Psoas muscle (tissue), 8 donors: ENCODE data around the gene CBFB. TPM values are rescaled to one million over a fixed set of nuclear protein-coding genes. Genes with fewer than 3 reads are reported as not detected.
"Not testable (repeated sequence)": the region's sequence is repeated elsewhere in the genome, so short reads cannot be mapped to it uniquely, and the experiment has no call there.

Source experiments
- ATAC-seq, 4 donors: fragments of 200-7000 bp; cut with Tn5 transposase; one replicate each; pipeline ENCODE4 v1.9.1; 2020; ENCODE audit warnings: moderate library complexity in 3 of 4, mild to moderate bottlenecking in 2 of 4
- DNase-seq, 2 donors: peaks; one replicate each; pipeline ENCODE4 v3.0.0-alpha.2; 2020
- H3K27ac ChIP-seq: fragments of 200-600 bp; one replicate; pipeline ENCODE4 v1.8.0; 2022
- H3K27me3 ChIP-seq, 3 donors: fragments of 200-600 bp in 1 of 3; one replicate each; pipeline versions ENCODE4 v1.6.1 to v1.8.0; 2013 to 2022; ENCODE audit warnings: low read length in 2 of 3, mild to moderate bottlenecking in 2 of 3, moderate library complexity in 1 of 3; ENCODE audit not compliant: insufficient read depth in 3 of 3
- H3K36me3 ChIP-seq, 2 donors: fragments of 200-600 bp in 1 of 2; one replicate each; pipeline versions ENCODE4 v1.6.1 to v1.8.0; 2013 to 2022; ENCODE audit warnings: low read depth in 1 of 2, mild to moderate bottlenecking in 1 of 2, moderate library complexity in 1 of 2; ENCODE audit not compliant: insufficient read depth in 1 of 2
- H3K4me1 ChIP-seq: fragments of 200-600 bp; one replicate; pipeline ENCODE4 v1.8.0; 2022
- H3K4me3 ChIP-seq: fragments of 200-600 bp; one replicate; pipeline ENCODE4 v1.8.0; 2022; ENCODE audit warnings: mild to moderate bottlenecking
- H3K9me3 ChIP-seq: fragments of 200-600 bp; one replicate; pipeline ENCODE4 v1.8.0; 2022
- CTCF ChIP-seq: fragments of 200-600 bp; IDR thresholded peaks from one replicate; pipeline ENCODE4 v1.8.0; 2022; ENCODE audit warnings: antibody characterized with exemption
- WGBS, 3 donors: extraction: QIAGEN DNeasy Blood & Tissue Kit; methylation state at CpG; one replicate each; pipeline versions ENCODE4 v1.1.6 to v1.1.7; 2013; 5-methylcytosine and 5-hydroxymethylcytosine counted together
- intact Hi-C, 2 donors: fragments of 100-400 bp; cut with DNase I; formaldehyde crosslinking; loops; one replicate each; pipeline versions ENCODE4 v1.11.0 to v1.14.2; 2022
- polyA plus RNA-seq, 3 donors: library from polyadenylated mRNA; stranded (reverse); fragments of 200-250 nt; gene quantifications; one replicate each; pipeline ENCODE4 v1.2.3, GENCODE V29; 2013
- total RNA-seq, 4 donors: library from RNA; stranded (reverse); fragmentation: NEBNext Ultra II Directional in 2 of 4; extraction: Animal tissue kit (Norgen Biotek cat#: 25700) in 2 of 4; gene quantifications; one replicate each; pipeline versions ENCODE4 v1.2.1 to v1.2.4, GENCODE V29; 2021 to 2023
- donor health status: healthy with polysubstance abuse.
- donor health status: DM: no; HTN: no; CAD: no; lungs with moderate emphysema.
- donor health status: Bipolar disorder and iron deficiency.
- donor health status: healthy.
- donor health status: DM: yes; HTN: yes; CAD: no.
- donor health status: DM: no; HTN: no; CAD: no.
- donor health status: DM: no; HTN: no; CAD: no.
- donor health status: DM: yes; HTN: yes; CAD: no.

CBFB gene
- total and polyA plus RNA-seq, 7 donors: 24.3 to 66.1 (median 51.4) TPM

- Histone ChIP-seq H3K9me3 (no peaks in the 10 kb centered on the region), H3K27ac (no peak overlapping the region), H3K4me1 (peaks cover 22% of the 10 kb centered on the region), H3K36me3 (peaks cover 3 to 46% of the 10 kb centered on the region in 2 donors), H3K4me3 (no peak overlapping the region), H3K27me3 (no peaks in the 10 kb centered on the region)
- peak in 1 of 4 donors; percentile 22 for ATAC-seq
- TF ChIP-seq CTCF: no peak
- intact Hi-C loops: loop anchor here in 1 of 2 donors (5.0 kb wide), 1 partner anchor 36 kb away; no protein-coding TSS in a partner anchor
- no peak for DNase-seq
- 87 to 92% (median 88%) methylated on average over 2 of the region's 2 CpGs for WGBS, 3 donors
Measured at GRCh38 chr16:67040906-67041305, 12.0 kb downstream of the CBFB start.

DNA sequence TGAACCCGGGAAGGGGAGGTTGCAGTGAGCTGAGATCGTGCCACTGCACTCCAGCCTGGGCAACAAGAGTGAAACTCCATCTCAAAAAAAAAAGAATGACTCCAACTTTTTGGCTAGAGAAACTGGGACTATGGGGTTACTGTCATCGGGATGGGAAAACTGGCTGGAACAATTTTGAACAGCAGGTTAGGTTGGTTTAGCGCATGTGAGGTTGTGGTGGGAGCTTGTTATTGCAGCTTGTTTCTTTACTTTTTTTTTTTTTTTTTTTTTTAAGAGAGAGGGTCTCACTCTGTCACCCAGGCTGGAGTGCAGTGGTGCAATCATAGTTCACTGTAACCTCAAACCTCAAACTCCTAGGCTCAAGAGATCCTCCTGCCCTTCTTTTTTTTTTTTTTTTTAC, 12.6 kb downstream of the CBFB start:
- Histone ChIP-seq H3K36me3 (peaks cover 3 to 52% of the 10 kb centered on the region in 2 donors), H3K4me1 (peaks cover 15% of the 10 kb centered on the region)
- H3K27me3 ChIP-seq, DNase-seq, H3K27ac ChIP-seq, H3K9me3 ChIP-seq, ATAC-seq, H3K4me3 ChIP-seq: not testable (repeated sequence)
- intact Hi-C loops: loop anchor here in 1 of 2 donors (5.0 kb wide), 1 partner anchor 36 kb away; no protein-coding TSS in a partner anchor
- 76 to 87% (median 79%) methylated on average over 4 of the region's 4 CpGs for WGBS, 3 donors

DNA sequence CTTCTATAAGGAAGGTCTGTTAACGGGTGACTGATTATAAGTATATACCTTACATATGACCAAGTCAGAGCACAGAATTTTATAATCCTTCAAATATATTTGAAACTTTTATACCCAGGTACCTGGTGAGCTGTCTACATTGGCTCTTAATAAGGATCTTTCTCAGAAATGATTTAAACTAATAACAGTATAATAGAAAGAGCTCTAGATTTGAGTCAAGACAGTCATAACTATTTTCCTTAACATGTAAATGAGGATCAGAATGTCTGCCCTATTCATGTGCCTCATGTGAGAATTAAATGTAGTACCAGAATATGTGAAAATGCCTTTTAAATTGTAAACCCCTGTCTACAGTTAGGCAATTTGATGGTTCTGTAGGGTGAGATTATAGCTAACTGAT, 14.5 kb downstream of the CBFB start:
- H3K36me3 ChIP-seq: peaks cover 3 to 44% of the 10 kb centered on the region in 2 donors
- 88 to 98% (median 97%) methylated on average over 1 of the region's 1 CpG for WGBS, 3 donors
- no peak for ATAC-seq

DNA sequence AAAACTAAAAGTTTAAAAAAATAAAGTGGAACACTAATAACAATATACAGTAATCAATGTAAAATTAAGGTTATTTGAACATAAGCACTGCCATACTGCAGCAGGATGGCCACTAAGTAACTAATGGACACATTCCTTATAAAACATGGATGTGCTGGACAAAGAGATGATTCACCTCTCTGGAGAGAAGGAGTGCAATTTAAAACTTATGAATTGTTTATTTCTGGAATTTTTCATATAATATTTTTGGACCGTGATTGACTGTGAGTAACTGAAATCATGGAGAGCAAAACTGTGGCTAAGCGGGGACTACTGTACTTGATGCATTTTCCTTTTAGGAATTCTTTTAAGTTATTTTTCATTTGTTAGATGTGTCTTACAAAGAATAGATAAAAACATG, 21.8 kb downstream of the CBFB start:
- DNase-seq (no peak), ATAC-seq (no peak)
- no peaks in the 10 kb centered on the region for H3K27me3 ChIP-seq
- H3K27ac ChIP-seq: no peak overlapping the region
- peaks cover 0 to 21% of the 10 kb centered on the region in 2 donors for H3K36me3 ChIP-seq
- no peak overlapping the region for H3K4me3 ChIP-seq
- H3K9me3 ChIP-seq: no peaks in the 10 kb centered on the region
- no peak for TF ChIP-seq CTCF
- peaks cover 8% of the 10 kb centered on the region for H3K4me1 ChIP-seq
- WGBS, 3 donors: 91 to 94% (median 92%) methylated on average over 2 of the region's 2 CpGs
- intact Hi-C loops: no loop called here

More for the DNA sequence above, 14.5 kb downstream of the CBFB start:
- Histone ChIP-seq H3K27ac (no peak overlapping the region), H3K4me3 (no peak overlapping the region), H3K4me1 (peaks cover 11% of the 10 kb centered on the region), H3K27me3 (no peaks in the 10 kb centered on the region), H3K9me3 (no peaks in the 10 kb centered on the region)
- no peak for DNase-seq
- intact Hi-C loops: loop anchor here in 1 of 2 donors (5.0 kb wide), 1 partner anchor 34 kb away; no protein-coding TSS in a partner anchor
- TF ChIP-seq CTCF: no peak

- no peak overlapping the region for H3K4me3 ChIP-seq
- ATAC-seq: no peak
- H3K36me3 ChIP-seq: peaks cover 0 to 5% of the 10 kb centered on the region in 2 donors
- intact Hi-C loops: no loop called here
- H3K27me3 ChIP-seq: no peaks in the 10 kb centered on the region
- no peak for TF ChIP-seq CTCF
- H3K9me3 ChIP-seq: no peaks in the 10 kb centered on the region
- 85 to 92% (median 88%) methylated on average over 1 of the region's 1 CpG for WGBS, 3 donors
- DNase-seq: no peak
- peaks cover 22% of the 10 kb centered on the region for H3K4me1 ChIP-seq
- no peak overlapping the region for H3K27ac ChIP-seq
Measured at GRCh38 chr16:67052399-67052798, 23.4 kb downstream of the CBFB start.
